Stimulated activated CD8-positive, alpha-beta memory T cell treated with anti-CD3 and anti-CD28 coated beads, Interleukin-2, amount 100 ng/mL, for 48 hours (primary cell): Measurements from ENCODE around the gene SORL1-AS1.

ENCODE experiments used
- DNase-seq, 2 donors: peaks; one replicate each; pipeline ENCODE4 v3.0.0-alpha.2; 2020; ENCODE audit warnings: low read depth in 2 of 2

The SORL1-AS1 gene

DNA sequence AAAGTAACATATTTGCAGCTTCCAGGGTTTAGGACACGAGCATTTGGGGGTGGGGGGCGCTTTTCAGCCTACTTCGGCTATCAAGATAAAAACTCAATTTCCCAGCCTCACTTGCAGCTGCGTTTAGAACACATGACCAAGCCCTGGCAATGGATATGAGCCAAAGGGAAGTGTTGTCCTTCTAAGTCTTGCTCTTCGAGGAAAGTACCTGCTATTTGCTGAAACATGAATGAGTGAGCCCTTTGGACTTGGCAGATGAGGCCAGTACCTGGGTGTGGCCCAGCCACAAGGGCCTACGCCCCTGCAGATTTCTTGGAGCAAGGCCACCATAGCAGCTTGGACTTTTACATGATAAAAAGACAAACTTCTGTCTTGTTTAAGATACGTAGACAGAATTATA, 60.9 kb downstream of the SORL1-AS1 start:
- no peak for DNase-seq

DNA sequence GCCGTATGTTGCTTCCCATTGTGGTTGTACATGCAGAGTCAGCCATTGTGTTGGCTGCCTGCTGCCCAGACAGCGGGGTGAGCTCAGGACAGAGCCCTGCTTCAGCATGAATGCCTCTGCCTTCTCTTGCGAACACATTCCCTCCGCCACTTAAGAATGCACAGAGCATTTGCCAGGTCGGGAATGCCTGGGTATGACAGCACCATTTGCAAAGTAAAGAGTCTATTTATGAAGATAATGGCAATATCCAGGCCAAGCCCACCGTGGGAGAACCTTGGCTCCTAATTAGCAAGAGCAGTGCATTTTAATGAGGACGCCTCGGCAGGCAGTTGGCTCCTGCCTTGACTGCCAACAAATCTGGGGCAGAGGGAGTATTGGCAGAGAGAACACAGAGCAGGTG, 63.1 kb downstream of the SORL1-AS1 start:
- no peak for DNase-seq
